Stimulated activated CD4-positive, alpha-beta T cell treated with anti-CD3 and anti-CD28 coated beads, Interleukin-1b, Interleukin-23, amount 100 ng/mL, for 24 hours (primary cell): ENCODE data around the gene CBFA2T2.
A peak's percentile ranks its signal among the peaks of the same experiment; 100 is the strongest.
"Not testable (repeated sequence)": the region's sequence is repeated elsewhere in the genome, so short reads cannot be mapped to it uniquely, and the experiment has no call there.

ENCODE experiments used
- DNase-seq, 4 experiments: peaks; one replicate each; pipeline ENCODE4 v3.0.0-alpha.2; 2020; ENCODE audit warnings: low read depth in 4 of 4, low spot score in 1 of 4

The CBFA2T2 gene

DNA sequence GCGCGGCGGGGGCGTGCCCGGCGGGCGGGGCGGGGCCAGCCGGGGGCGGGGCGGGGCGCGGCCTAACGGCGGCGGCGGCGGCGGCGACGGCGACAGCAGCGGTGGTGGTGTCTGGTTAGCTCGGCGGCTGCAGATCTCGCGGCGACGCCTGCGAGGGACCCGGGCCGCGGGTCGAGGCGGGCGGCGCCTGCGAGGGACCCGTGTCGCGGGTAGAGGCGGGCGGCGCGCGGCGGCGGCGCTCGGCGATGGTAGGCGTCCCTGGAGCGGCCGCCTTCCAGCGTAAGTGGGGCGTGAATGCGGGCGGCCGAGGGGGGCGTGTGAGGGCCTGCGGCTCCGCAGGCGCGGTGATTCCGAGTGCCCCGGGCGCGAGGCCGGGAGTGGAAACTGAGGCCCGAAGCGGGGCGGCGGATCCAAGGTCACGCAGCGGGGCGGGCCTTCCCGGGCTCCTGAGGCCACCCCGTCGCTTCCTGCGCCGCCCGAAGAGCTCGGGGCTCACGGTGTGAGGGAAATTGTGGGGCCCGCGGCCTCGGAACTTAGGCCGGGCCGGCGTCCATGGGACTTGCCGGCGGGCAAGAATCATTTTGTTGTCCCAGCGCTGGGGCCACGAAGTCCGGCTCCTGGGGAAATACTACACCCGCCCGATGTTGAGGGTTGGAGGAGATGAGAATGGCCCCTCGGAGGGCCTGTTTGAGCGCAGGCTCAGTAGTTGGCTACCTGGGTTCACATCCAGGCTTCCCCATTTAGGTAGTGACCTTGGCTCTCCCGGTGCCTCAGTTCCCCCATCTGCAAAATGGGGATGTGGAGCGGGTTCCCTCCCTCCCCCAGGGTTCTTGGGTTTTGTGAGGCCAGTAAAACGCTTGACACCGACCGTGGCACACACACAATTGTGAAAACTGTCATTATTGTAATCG, at the start of gene CBFA2T2:
CBFA2T2 (plus strand) TSS at position 74 of the 911 bp plus-strand sequence; CDS start at position 246, 172 bp downstream.
- DNase-seq = peak in 2 of 4 experiments; percentile 3 to 48

DNA sequence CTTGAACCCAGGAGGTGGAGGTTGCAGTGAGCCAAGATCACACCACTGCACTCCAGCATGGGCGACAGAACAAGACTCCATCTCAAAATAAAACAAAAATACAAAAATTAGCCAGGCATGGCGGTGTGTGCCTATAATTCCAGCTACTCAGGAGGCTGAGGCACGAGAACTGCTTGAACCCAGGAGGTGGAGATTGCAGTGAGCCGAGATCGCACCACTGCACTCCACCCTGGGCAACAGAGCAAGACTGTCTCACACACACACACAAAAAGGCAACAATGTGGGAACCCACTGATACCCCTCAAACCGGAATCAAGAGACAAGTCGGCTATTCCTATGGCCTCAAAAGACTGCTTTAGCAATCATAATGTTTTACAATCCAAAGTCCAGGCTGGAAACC, 49.3 kb upstream of the CBFA2T2 start:
- DNase-seq = not testable (repeated sequence)

DNA sequence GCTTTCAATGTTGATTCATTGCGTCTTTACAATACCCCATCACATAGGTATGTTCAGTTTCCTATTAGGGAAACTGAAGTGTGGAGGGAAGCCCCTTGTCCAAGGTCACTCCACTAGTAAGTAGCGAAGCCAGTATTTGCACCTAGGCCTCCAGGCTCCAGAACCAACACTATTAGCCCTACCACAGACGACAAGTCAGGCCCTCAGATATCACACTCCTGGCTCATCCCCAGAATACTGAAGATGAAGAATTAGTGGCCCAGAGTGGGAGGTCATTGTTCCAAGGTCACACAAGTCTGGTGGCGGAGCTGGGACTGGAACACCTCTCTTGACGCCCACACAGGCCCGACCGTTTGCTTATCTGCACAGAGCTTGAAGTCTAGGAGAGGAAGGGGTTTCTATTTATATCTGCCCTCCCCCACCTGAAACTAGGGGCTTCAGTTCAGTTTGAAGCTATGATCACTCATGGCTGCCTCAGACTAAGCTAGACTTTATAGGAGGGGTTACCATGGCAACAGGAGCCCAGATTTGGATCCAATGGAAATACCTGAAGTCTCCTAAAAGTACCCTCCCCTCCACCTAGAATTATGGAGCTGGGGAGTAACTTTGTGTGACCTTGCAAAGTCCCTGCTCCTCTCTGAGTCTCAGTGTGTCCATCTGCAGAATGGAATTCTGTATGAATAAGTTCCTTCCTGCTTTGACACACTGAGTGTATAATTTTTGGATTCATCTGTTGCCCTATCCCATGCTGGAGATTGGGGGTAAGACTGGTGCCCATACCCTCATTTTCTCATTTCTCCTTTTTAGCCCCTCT, 48.5 kb upstream of the CBFA2T2 start:
- DNase-seq = no peak

DNA sequence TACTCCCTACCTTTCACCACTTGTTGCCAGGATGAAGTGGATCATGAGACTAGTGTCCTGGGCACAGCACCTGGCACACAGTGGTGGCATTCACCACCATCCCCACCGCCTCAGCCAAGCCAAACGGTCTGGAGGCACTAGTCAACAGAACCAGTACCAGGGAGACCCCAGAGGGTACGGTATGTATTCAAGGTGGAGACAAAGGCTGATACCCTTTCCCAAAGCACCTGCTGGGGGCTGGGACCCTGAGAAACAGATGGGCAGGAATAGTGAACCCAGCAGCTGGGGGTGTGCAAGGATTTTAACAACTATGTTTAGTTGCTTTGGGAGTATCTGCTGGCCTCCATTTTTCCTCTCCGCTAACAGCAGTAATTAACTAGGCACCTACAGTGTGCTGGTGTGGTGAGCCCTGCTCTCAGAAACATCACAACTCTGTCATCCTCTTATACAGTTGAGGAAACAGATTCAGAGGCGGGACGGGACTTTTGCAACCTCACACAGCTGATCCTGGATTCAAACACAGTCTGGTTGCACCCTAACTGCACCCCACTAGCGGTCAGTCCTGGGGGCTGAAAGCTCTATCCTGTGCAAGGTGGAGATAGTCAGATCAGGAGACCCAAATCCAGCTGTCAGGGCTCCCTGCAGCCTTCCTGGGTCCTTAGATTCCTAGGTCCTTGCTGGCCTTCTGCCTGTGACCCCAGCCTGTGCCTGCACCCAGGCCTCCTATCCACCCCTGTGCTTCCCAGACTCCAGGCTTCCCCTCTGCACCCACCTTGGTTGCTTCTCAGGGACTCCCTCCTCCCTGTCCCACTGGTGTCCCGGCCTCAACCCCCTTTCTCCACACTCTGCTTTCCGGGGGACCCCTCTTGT, 47.5 kb upstream of the CBFA2T2 start:
- DNase-seq = no peak

DNA sequence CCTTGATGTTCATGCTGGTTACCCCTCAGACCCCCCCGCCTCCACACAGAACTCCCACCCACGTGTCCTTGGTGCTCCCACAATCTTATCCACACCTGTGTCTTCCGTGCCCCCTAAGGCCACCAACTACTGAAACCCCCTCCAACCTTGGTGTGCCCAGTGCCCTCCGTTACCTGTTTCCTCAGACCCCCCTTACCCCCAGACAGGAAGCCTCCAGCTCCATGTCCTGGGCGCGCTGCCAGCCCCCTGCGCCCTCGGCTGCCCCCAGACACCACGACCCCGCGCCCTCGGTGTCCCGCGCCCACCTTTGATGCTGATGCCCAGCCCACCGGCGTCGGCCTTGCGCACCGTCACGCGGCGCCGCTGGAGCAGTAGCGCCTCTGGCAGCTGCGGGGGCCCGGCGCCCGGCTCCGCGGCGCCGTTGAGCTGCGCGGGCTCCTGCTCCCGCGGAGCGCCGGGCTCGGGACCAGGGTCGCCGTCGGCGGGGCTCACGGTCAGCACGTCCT, 46.8 kb upstream of the CBFA2T2 start:
- no peak for DNase-seq

DNA sequence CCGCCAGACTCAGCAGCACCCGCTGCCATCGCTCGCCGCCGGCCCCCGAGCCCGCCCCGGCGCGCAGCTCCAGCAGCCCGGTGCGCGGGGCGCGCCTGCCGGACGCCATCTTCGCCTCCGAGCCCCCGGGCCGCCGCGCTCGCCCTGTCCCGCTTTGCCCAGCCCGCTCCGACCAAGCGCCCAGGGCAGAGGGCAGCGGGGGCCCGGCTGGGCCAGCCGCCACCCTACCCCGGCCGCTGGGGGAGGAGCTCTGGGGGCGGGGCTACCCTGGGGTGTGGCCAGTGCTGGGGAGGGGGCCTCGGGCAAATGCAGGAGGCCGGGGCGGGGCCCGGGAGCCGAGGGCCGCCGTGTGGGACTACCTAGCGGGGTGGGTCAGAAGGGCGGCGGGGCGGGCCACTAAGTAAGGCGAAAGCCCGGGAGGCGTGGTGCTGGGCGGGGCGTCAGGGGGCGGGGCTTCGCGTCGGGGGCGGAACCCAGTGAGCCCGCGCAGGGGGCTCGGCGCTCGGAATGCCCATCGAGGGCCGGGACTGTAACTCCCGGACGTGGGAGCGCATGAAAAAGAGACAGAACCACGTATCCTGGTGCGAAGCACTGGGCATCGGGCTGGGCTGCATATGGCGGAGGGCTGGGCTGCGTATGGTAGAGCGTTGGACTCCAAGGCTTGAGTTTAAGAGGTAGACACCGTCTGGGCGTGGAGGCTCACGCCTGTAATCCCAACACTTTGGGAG, 46.2 kb upstream of the CBFA2T2 start, which contains the start of gene SNTA1:
SNTA1 (minus strand) TSS at position 252 of the 728 bp plus-strand sequence; CDS start at position 109, 143 bp downstream.
- DNase-seq = peak; percentile 55 to 89 (median 81)

DNA sequence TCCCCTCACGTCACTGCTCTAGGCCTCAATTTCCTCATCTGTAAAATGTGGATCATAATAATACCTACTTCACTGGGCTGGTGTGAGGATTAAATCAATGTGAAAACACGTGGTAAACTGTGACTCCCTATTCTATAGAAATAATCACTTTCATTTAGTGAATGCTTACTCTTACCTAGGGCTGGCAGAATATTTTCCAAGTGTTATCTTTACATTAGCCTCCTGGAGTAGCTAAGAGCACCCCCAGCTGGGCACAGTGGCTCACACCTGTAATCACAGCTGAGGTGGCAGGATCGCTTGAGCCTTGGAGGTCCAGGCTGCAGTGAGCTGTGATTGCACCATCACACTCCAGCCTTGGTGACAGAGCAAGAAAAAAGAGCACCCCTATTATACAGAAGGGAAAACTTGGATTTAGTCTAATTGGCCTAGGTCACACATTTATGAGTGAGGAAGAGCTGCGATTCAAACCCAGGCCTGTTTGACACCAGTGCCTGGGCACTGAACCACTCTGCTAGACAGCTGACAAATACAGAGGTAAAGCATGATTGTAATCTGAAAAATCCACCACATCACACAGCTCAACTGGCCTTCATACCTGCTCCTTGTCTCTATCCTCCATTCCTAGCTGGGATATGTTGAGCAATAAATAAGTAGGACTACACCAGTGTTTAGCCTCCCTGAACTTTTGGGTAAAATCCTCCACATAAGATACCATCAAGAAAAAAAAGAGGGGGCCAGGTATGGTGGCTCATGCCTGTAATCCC, 44.9 kb upstream of the CBFA2T2 start:
- DNase-seq = no peak

DNA sequence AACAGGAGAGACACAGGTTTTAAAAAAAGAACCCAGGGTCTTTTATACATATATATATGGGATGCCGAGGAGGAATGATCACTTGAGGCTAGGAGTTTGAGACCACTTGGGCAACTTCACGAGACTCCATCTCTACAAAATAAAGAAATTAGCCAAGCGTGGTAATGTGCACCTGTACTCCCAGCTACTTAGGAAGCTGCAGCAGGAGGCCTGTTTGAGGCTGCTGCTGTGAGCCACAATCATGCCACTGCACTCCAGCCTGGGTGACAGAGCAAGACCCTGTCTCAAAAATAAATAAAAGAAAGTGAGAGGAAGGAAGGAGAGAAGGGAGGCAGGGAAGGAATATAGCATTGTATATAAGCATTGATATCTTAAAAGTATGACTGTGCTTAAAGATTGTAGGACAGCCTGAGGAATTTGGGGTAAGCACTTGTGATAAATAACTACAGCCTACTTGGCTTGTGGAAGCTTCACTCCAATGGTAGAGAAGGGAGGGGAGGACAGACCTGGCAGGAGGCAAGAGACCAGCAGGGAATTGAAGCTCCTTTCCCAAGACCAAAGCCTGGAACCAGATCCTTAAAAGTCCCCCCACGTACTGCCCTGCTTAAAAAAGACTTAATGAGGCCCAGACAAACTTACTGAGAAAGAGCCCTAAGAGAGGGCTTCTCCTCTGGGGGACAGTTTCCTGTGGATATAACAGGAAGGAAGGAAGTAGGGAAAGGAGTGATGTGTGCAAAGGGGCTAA, 43.8 kb upstream of the CBFA2T2 start:
- DNase-seq = no peak

DNA sequence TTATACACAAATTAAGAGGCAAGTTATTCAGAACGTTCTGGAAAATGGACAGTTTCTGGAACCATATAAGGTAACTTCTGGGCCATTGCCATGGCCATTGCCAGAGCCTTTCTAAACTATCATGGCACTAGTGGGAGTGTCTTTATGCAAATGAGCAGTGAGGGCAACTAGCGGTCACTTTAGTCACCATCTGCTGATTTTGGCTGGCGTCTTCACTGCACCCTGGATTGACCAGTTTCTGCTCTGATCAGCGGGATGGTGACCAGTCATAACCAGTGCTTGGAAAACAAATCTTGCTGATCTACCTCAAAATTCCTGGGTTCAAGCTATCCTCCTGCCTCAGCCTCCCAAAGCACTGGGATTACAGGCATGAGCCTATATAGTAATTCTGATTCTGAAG, 39.0 kb upstream of the CBFA2T2 start:
- DNase-seq = no peak

DNA sequence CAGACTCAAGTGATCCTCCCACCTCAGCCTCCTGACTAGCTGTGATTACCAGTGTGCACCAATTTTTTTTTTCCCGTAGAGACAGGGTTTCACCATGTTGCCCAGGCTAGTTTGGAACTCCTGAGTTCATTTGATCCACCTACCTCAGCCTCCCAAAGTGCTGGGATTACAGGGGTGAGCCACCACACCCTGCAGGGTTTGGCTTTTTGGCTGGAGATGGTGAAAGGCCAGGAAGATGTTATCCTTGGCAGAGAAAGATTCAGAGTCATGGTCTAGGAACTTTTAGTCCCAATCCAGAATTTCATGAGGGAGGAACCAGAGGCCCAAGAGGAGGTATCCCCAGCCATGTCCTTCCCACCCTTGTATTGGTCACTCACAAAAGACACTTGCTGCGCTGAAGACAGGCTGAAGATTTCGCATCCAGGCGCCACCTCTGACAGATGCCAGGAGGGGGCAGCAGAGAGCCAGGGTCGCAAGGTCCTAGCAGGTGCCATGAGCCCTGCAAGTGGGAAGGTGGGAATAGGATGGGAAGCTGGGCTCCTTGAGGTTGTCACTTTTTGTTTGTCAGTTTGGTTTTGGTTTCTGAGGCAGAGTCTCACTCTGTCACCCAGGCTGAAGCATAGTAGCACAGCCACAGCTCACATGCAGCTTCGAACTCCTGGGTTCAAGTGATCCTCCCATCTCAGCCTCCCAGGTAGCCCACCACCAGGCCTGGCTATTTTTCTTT, 32.8 kb upstream of the CBFA2T2 start:
- DNase-seq = peak; percentile 70 to 81 (median 72)

DNA sequence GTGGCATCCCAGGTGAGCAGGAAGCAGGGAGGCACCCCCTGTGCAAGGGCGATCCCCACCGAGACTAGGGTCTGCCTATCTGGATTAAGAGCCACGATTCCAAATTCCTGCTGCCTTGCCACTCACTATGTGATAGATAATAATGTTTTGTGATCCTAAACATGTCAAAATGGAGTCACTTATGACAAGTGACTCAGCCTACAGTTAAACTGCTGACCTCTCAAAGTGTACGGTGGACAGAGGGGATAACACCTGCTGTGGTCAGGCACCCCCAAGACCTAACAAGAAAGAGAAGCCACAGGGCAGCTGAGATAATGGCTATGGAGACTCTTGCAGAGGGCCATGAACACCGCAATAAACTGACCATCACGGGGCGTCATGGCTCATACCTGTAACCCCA, 30.3 kb upstream of the CBFA2T2 start:
- no peak for DNase-seq

DNA sequence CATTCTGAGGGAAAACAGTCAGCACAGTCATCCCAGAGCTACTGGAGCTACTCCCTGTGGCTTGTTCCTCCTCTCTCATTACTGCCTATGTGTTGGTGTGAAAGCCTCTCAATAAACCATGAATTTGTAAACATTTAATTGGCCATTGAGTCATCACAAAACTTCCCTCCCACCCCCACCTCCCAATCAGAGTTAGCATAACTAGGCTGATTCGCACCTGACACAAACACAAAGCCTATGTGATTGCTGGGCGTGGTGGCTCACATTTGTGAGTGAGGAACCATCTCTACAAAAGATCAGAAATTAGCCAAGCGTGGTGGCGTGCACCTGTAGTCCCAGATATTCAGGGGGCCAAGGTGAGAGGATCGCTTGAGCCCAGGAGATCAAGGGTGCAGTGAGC, 29.2 kb upstream of the CBFA2T2 start:
- DNase-seq = no peak

DNA sequence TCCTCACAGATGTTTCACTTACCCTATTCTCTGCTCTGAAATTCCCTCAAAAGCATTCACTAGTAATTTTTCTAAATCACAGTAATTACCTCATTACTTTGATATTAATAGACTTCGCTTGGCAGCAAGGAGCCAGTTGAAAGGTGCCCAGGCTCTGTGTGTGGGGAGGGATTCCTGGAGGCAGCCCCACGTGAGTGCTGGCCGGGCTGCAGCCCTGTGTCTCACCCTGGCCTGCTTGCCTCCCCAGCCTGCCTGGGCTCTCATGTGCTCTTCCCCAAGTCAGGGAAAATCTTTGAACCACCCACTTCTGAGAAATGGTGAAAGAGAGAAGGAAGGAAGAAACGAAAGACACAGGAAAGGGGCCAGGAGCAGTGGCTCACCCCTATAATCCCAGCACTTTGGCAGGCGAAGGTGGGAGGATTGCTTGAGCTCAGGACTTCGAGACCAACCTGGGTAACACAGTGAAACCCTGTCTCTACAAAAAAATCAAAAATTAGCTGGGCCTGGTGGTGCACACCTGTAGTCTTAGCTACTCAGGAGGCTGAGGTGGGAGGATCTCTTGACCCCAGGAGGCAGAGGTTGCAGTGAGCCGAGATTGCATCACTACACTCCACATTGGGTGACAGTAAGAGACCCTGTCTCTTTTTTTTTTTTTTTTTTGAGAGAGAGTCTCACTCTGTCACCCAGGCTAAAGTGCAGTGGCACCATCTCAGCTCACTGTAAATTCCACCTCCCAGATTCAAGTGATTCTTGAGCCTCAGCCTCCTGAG, 26.4 kb upstream of the CBFA2T2 start:
- DNase-seq = no peak

DNA sequence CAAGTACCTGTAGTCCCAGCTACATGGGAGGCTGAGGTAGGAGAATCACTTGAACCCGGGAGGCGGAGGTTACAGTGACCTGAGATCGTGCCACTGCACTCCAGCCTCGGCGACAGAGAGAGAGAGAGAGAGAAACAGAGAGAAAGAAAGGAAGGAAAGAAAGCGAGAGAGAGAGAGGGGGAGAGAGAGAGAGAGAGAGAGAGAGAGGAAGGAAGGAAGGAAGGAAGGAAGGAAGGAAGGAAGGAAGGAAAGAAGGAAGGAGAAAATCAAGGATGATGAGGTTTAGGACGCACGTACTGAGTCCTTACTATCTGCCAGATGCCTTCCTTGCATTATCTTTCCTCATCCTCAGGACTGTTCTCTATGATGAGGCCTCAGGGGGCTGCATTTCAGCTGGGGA, 25.1 kb upstream of the CBFA2T2 start:
- DNase-seq = not testable (repeated sequence)

DNA sequence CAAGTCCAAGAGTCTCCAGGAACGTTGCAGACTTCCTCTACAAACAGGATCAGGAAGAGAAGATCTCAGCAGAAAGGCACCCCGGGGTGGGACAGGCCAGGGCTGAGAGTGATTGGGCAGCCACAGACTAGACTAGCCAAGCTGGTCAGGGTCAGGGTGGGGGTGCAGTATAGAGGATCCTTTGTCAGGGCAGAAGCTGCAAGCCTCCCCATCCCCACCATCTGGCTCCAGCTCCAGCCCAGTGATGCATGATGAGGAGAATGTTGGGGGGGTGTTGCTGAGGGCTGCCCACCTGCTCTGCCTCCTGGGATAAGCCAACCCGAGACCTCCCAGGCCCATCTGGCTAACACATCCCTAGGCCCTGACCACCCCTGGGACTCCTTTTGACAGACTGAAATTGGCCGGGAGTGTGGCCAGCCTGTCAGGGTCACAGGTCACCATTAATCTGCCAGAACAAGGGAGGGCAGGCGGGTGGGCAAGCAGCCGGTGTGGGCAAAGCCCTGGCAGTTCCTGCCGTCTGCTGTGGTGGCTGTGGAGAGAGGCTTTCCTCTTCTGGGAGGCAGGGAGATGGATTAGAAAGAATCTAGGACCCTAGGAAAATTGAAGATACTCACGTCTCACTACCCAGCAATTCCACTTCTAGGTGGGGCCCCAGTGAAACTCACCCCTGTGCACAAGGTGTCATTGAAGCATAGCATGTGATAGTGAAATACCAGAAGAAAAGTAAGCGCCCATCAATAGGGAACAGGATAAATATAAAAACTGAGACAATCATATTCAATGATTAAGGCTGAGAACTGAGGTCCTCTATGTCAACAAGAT, 24.2 kb upstream of the CBFA2T2 start:
- DNase-seq = no peak

DNA sequence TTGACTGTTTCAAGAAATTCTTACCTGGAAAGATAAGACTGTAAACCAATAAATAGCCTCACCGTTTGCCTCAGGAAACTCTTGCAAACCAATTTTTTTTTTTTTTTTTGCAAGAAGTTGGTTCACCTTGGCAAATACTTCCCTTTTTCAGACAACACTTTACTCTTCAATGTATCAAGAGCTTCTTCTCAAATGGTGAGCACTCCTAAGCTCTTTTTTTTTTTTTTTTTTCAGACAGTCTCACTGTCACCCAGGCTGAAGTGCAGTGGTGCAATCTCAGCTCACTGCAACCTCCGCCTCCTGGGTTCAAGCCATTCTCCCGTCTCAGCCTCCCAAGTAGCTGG, 23.6 kb upstream of the CBFA2T2 start:
- DNase-seq = no peak
